ENCODE measurements around the gene PPP3R1.
A peak's percentile ranks its signal among the peaks of the same experiment; 100 is the strongest.

The PPP3R1 gene

DNA sequence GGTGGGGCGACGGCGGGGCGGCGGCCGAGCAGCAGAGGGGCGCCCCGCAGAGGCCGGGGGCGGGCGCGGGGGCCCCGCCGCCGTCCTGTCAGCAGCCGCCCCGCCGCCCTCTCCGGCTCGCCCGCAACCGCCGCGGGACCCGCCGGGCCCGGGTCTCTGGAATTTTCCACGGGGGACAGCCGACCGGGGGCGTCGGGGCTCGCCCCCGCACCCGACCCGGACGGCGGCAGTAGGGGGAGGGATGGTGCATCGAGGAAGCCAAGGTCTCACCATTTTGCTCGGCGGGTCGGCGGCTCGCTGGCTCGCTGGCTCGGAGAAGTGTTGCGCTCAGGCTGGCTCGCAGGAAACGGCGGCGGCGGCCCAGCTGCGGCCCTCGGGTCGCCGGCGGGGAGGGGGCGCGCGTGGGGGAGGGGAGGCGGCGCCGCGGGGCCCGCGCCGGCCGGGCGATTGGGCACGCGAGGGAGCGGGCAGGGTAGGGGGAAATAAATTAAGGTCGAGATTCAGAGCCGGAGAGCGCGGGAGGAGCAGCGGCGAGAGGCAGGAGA is 405 bp downstream of the PPP3R1 start (continued):
- no peak for TF ChIP-seq ZNF202 (tag by site-specific recombination; IDR thresholded peaks at IDR 0.05; ENCODE audit: borderline replicate concordance)
- TF ChIP-seq ZNF558 (tag by site-specific recombination; IDR thresholded peaks at IDR 0.05) = no peak
- TF ChIP-seq, protein P1, sequence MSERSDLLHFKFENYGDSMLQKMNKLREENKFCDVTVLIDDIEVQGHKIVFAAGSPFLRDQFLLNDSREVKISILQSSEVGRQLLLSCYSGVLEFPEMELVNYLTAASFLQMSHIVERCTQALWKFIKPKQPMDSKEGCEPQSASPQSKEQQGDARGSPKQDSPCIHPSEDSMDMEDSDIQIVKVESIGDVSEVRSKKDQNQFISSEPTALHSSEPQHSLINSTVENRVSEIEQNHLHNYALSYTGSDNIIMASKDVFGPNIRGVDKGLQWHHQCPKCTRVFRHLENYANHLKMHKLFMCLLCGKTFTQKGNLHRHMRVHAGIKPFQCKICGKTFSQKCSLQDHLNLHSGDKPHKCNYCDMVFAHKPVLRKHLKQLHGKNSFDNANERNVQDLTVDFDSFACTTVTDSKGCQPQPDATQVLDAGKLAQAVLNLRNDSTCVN (tag by site-specific recombination; optimal IDR thresholded peaks at IDR 0.05) = no peak
- no peak for TF ChIP-seq ZNF677 (tag by site-specific recombination; IDR thresholded peaks at IDR 0.05)
- no peak for TF ChIP-seq ZNF175 (tag by site-specific recombination; IDR thresholded peaks at IDR 0.05)

DNA sequence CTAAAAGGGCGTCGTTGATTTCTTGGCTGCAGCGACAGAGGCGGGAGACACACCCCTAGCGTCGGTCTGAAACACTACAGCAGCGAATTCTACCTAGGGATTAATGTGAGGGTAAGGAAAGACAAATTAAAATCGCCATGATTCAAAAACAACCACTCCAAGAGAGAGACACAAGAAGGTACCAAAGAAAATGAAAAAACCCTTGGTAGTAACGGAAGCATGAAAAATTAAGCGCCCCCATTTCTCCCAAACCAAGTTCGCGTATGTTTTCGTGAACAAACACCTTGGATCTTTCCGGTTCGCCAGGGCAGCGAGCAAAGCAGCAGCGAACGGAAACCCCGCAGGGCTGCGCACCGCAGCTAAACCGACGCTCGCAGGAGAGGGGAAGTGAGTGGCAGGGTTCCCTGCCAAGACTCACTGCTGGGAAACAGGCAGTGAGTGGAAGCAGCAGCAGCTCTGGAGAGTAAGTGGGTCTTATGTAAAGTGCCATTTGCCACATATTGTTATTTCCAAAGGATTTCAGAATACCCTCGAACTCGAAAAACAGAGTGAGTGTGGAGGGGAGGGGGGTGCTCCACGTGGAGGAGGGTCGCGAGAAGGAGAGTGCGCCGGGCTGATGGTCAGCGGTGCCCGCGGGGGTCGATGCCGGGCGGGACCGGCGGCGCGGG is 1.0 kb downstream of the PPP3R1 start:
- ChIA-PET CTCF (interaction anchor here (0.7 to 2.4 kb wide), 3 partner anchors 24 to 55 kb away, joined by 3 to 13 read pairs (median 3); no protein-coding TSS in a partner anchor), POLR2A (interaction anchor here (2.1 kb wide), 1 partner anchor 94 kb away, joined by 9 read pairs; the partner anchor contains the start of gene PNO1)
- Histone ChIP-seq H3K9me3 (ENCODE audit: control insufficient read depth, insufficient read depth, low read depth, low read length) (no peaks in the 10 kb centered on the region), H3K27ac (ENCODE audit: extremely low read depth, low read depth, low read length) (peak overlapping the region; percentile 93), H3K4me1 (ENCODE audit: control insufficient read depth, insufficient read depth, low read length) (peaks cover 30% of the 10 kb centered on the region), H3K4me3 (ENCODE audit: low read depth, low read length) (peak overlapping the region; percentile 92), H3K36me3 (ENCODE audit: control insufficient read depth in 2 of 2, insufficient read depth in 1 of 2, low read length in 2 of 2) (no peaks in the 10 kb centered on the region)
- TF ChIP-seq ZBTB48 (tag by site-specific recombination; IDR thresholded peaks at IDR 0.05) (0 out of 2 replicates have a peak, but pooled peaks have one; percentile 35), ZNF169 (tag by site-specific recombination; IDR thresholded peaks at IDR 0.05) (no peak), ZNF501 (tag by site-specific recombination; IDR thresholded peaks at IDR 0.05) (no peak), ZBTB20 (tag by site-specific recombination; IDR thresholded peaks at IDR 0.05) (peak; percentile 79), ZNF423 (tag by site-specific recombination; IDR thresholded peaks at IDR 0.05) (no peak), FEZF1 (tag by site-specific recombination; IDR thresholded peaks at IDR 0.05) (no peak), ZEB2 (tag by site-specific recombination; IDR thresholded peaks at IDR 0.05) (peak; percentile 90), ZNF701 (tag by site-specific recombination; IDR thresholded peaks at IDR 0.05) (no peak), ZNF473 (tag by site-specific recombination; IDR thresholded peaks at IDR 0.05) (no peak), KLF1 (tag by site-specific recombination; IDR thresholded peaks at IDR 0.05) (no peak), ZFP3 (tag by site-specific recombination; IDR thresholded peaks at IDR 0.05; ENCODE audit: low read depth) (no peak), ZNF404 (tag by site-specific recombination; IDR thresholded peaks at IDR 0.05) (no peak), ZNF747 (tag by site-specific recombination; IDR thresholded peaks at IDR 0.05) (no peak), ZNF140 (tag by site-specific recombination; IDR thresholded peaks at IDR 0.05) (no peak), TCF7L2 (IDR thresholded peaks at IDR 0.05; ENCODE audit: borderline replicate concordance, low read depth, low read length) (no peak), ZNF624 (tag by site-specific recombination; IDR thresholded peaks at IDR 0.05) (no peak), ZNF768 (tag by site-specific recombination; IDR thresholded peaks at IDR 0.05) (no peak), TRIM28 (IDR thresholded peaks at IDR 0.05; ENCODE audit: borderline replicate concordance, low read length) (no peak; the same call in 1 of the 2 replicates), KLF16 (tag by site-specific recombination; IDR thresholded peaks at IDR 0.05) (peak; percentile 81), ZNF223 (tag by site-specific recombination; IDR thresholded peaks at IDR 0.05) (no peak), GLIS2 (tag by site-specific recombination; IDR thresholded peaks at IDR 0.05) (peak; percentile 81), ZNF792 (tag by site-specific recombination; IDR thresholded peaks at IDR 0.05) (no peak)
- TF ChIP-seq, protein P2, sequence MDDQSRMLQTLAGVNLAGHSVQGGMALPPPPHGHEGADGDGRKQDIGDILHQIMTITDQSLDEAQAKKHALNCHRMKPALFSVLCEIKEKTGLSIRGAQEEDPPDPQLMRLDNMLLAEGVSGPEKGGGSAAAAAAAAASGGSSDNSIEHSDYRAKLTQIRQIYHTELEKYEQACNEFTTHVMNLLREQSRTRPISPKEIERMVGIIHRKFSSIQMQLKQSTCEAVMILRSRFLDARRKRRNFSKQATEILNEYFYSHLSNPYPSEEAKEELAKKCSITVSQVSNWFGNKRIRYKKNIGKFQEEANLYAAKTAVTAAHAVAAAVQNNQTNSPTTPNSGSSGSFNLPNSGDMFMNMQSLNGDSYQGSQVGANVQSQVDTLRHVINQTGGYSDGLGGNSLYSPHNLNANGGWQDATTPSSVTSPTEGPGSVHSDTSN (CRISPR knock-in tag; IDR thresholded peaks at IDR 0.05) = no peak
- TF ChIP-seq, protein P3, sequence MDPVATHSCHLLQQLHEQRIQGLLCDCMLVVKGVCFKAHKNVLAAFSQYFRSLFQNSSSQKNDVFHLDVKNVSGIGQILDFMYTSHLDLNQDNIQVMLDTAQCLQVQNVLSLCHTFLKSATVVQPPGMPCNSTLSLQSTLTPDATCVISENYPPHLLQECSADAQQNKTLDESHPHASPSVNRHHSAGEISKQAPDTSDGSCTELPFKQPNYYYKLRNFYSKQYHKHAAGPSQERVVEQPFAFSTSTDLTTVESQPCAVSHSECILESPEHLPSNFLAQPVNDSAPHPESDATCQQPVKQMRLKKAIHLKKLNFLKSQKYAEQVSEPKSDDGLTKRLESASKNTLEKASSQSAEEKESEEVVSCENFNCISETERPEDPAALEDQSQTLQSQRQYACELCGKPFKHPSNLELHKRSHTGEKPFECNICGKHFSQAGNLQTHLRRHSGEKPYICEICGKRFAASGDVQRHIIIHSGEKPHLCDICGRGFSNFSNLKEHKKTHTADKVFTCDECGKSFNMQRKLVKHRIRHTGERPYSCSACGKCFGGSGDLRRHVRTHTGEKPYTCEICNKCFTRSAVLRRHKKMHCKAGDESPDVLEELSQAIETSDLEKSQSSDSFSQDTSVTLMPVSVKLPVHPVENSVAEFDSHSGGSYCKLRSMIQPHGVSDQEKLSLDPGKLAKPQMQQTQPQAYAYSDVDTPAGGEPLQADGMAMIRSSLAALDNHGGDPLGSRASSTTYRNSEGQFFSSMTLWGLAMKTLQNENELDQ (tag by site-specific recombination; IDR thresholded peaks at IDR 0.05; ENCODE audit: low read depth) = no peak
- TF ChIP-seq, protein P1 (tag by site-specific recombination; optimal IDR thresholded peaks at IDR 0.05) = peak; percentile 21
